Neural cell (in vitro differentiated cells): ENCODE measurements around the gene ABCC8. TPM values are rescaled to one million over a fixed set of nuclear protein-coding genes. Genes with fewer than 3 reads are reported as not detected.

Experiments
- H2AFZ ChIP-seq: fragments of 200-600, 300-800 bp; sonication (generic), shearing (Covaris generic); 2 replicates; pipeline ENCODE4 v1.6.0; 2014; ENCODE audit warnings: low read depth, mild to moderate bottlenecking, antibody characterized with exemption, low read length, moderate library complexity
- H3F3A ChIP-seq: fragments of 200-600 bp; shearing (Covaris generic); 2 replicates; pipeline ENCODE4 v1.6.1; 2016; ENCODE audit warnings: mild to moderate bottlenecking, moderate library complexity, mixed read lengths, antibody characterized with exemption, low read length; ENCODE audit not compliant: insufficient read depth, poor library complexity, severe bottlenecking
- H3K27ac ChIP-seq: fragments of 200-600, 300-800 bp; sonication (generic), shearing (Covaris generic); 2 replicates; pipeline ENCODE4 v1.5.1; 2014; ENCODE audit warnings: mild to moderate bottlenecking, low read length, moderate library complexity
- H3K27me3 ChIP-seq: fragments of 300-800, 200-600 bp; sonication (generic), shearing (Covaris generic); 2 replicates; pipeline ENCODE4 v1.6.0; 2014; ENCODE audit warnings: mild to moderate bottlenecking, low read depth, low read length, moderate library complexity; ENCODE audit not compliant: insufficient read depth
- H3K36me3 ChIP-seq: fragments of 300-800, 200-600 bp; sonication (generic), shearing (Covaris generic); 2 replicates; pipeline ENCODE4 v1.5.1; 2014; ENCODE audit warnings: mild to moderate bottlenecking, antibody characterized with exemption, low read length, moderate library complexity; ENCODE audit not compliant: insufficient read depth
- H3K4me2 ChIP-seq: fragments of 300-800, 200-600 bp; sonication (generic), shearing (Covaris generic); 2 replicates; pipeline ENCODE4 v1.6.0; 2014; ENCODE audit warnings: mild to moderate bottlenecking, low read length
- H3K4me3 ChIP-seq: fragments of 300-800, 200-600 bp; sonication (generic), shearing (Covaris generic); 2 replicates; pipeline ENCODE4 v1.5.1; 2014; ENCODE audit warnings: mild to moderate bottlenecking, low read length, moderate library complexity
- H3K79me2 ChIP-seq: fragments of 200-600 bp; shearing (Covaris generic); replicated peaks from 2 replicates; pipeline ENCODE4 v1.6.0; 2014; ENCODE audit warnings: mild to moderate bottlenecking, low read length, moderate library complexity; ENCODE audit not compliant: insufficient read depth
- H3K9ac ChIP-seq: fragments of 300-800, 200-600 bp; sonication (generic), shearing (Covaris generic); 2 replicates; pipeline ENCODE4 v1.6.1; 2016; ENCODE audit warnings: mild to moderate bottlenecking, low read length, mixed read lengths
- H3K9me2 ChIP-seq: fragments of 200-600 bp; shearing (Covaris generic); 2 replicates; pipeline ENCODE4 v1.6.1; 2016; ENCODE audit warnings: mild to moderate bottlenecking, low read length, mixed read lengths; ENCODE audit not compliant: insufficient read depth
- H3K9me3 ChIP-seq: fragments of 200-600, 300-800 bp; sonication (generic), shearing (Covaris generic); 2 replicates; pipeline ENCODE4 v1.6.1; 2016; ENCODE audit warnings: mild to moderate bottlenecking, mixed run types, low read length, moderate library complexity, mixed read lengths
- H4K20me1 ChIP-seq: fragments of 200-600 bp; shearing (Covaris generic); 2 replicates; pipeline ENCODE4 v1.6.1; 2016; ENCODE audit warnings: mild to moderate bottlenecking, mixed run types; ENCODE audit not compliant: insufficient read depth
- CTCF ChIP-seq: fragments of 450-650 bp; IDR thresholded peaks from 2 replicates; pipeline ENCODE4 v1.5.1; 2014; ENCODE audit warnings: antibody characterized with exemption, mild to moderate bottlenecking, moderate library complexity; ENCODE audit not compliant: poor library complexity, severe bottlenecking
- EP300 ChIP-seq: fragments of 450-650 bp; conservative IDR thresholded peaks from 2 replicates; pipeline ENCODE4 v1.6.1; 2014; ENCODE audit warnings: antibody characterized with exemption, mild to moderate bottlenecking, moderate library complexity; ENCODE audit not compliant: poor library complexity, severe bottlenecking
- EZH2 ChIP-seq: fragments of 200-600, 300-800 bp; shearing (Covaris generic), sonication (generic); IDR thresholded peaks from 2 replicates; pipeline ENCODE4 v1.6.1; 2014; ENCODE audit warnings: antibody characterized with exemption, low read length, borderline replicate concordance, mild to moderate bottlenecking; ENCODE audit not compliant: insufficient read depth, poor library complexity, severe bottlenecking
- MXI1 ChIP-seq: fragments of 450-650 bp; conservative IDR thresholded peaks from 2 replicates; pipeline ENCODE4 v1.6.1; 2014; ENCODE audit warnings: antibody characterized with exemption, mild to moderate bottlenecking; ENCODE audit not compliant: poor library complexity, severe bottlenecking
- POLR2AphosphoS5 ChIP-seq: IDR thresholded peaks from 2 replicates; pipeline ENCODE4 v1.6.1; 2012
- RAD21 ChIP-seq: fragments of 450-650 bp; conservative IDR thresholded peaks from 2 replicates; pipeline ENCODE4 v1.6.1; 2014; ENCODE audit warnings: antibody characterized with exemption, mild to moderate bottlenecking, moderate library complexity
- REST ChIP-seq: IDR thresholded peaks from 2 replicates; pipeline ENCODE4 v1.6.1; 2012; ENCODE audit warnings: borderline replicate concordance
- SMC3 ChIP-seq: fragments of 450-650 bp; conservative IDR thresholded peaks from 2 replicates; pipeline ENCODE4 v1.6.1; 2014; ENCODE audit warnings: antibody characterized with exemption, mild to moderate bottlenecking, moderate library complexity; ENCODE audit not compliant: poor library complexity
- TAF1 ChIP-seq: IDR thresholded peaks from 2 replicates; pipeline ENCODE4 v1.6.1; 2012; ENCODE audit warnings: low read depth
- polyA plus RNA-seq: library from polyadenylated mRNA; depleted of rRNA; stranded (reverse); fragments of >200 nt; gene quantifications from 2 replicates; pipeline ENCODE4 v1.2.3, GENCODE V29; 2014

Gene ABCC8
- polyA plus RNA-seq, 1 donor from 2014 or later, result 13.2 TPM

- H2AFZ ChIP-seq, result no peak overlapping the region
- no peaks in the 10 kb centered on the region for H3K9me3 ChIP-seq
- H3F3A ChIP-seq, result no peaks in the 10 kb centered on the region
- no peaks in the 10 kb centered on the region for H3K79me2 ChIP-seq
- H3K36me3 ChIP-seq, result no peaks in the 10 kb centered on the region
- H3K4me2 ChIP-seq, result no peak overlapping the region
- H3K9me2 ChIP-seq, result no peaks in the 10 kb centered on the region
- no peak overlapping the region for H3K4me3 ChIP-seq
- no peak overlapping the region for H3K27ac ChIP-seq
- no peaks in the 10 kb centered on the region for H3K27me3 ChIP-seq
- H4K20me1 ChIP-seq, result no peaks in the 10 kb centered on the region
- no peak overlapping the region for H3K9ac ChIP-seq
- TF ChIP-seq SMC3 (no peak), POLR2AphosphoS5 (no peak), RAD21 (no peak)
Observed at GRCh38 chr11:17399236-17399635, 77.4 kb downstream of the ABCC8 start.

- H3K36me3 ChIP-seq, result no peaks in the 10 kb centered on the region
- H3K79me2 ChIP-seq, result no peaks in the 10 kb centered on the region
- H3K4me3 ChIP-seq, result no peak overlapping the region
- H3K27ac ChIP-seq, result no peak overlapping the region
- no peaks in the 10 kb centered on the region for H3K27me3 ChIP-seq
- no peak overlapping the region for H2AFZ ChIP-seq
- no peak overlapping the region for H3K9ac ChIP-seq
- no peak for TF ChIP-seq MXI1
- no peak for TF ChIP-seq POLR2AphosphoS5
- no peak for TF ChIP-seq RAD21
- TF ChIP-seq EZH2, result no peak
- TF ChIP-seq TAF1, result no peak
- no peak for TF ChIP-seq CTCF
- TF ChIP-seq SMC3, result no peak
- no peak for TF ChIP-seq REST
- TF ChIP-seq EP300, result no peak
- H3F3A ChIP-seq, result no peaks in the 10 kb centered on the region
- H3K9me2 ChIP-seq, result no peaks in the 10 kb centered on the region
- H4K20me1 ChIP-seq, result no peaks in the 10 kb centered on the region
- no peak overlapping the region for H3K4me2 ChIP-seq
- no peaks in the 10 kb centered on the region for H3K9me3 ChIP-seq
Observed at GRCh38 chr11:17397311-17398002, 79.2 kb downstream of the ABCC8 start.
